ENCODE data around the gene FLNB. TPM values are rescaled to one million over a fixed set of nuclear protein-coding genes. Genes with fewer than 3 reads are reported as not detected.

The FLNB gene
- polyA plus RNA-seq, 1 donor from 2014 or later: 10.3 TPM

DNA sequence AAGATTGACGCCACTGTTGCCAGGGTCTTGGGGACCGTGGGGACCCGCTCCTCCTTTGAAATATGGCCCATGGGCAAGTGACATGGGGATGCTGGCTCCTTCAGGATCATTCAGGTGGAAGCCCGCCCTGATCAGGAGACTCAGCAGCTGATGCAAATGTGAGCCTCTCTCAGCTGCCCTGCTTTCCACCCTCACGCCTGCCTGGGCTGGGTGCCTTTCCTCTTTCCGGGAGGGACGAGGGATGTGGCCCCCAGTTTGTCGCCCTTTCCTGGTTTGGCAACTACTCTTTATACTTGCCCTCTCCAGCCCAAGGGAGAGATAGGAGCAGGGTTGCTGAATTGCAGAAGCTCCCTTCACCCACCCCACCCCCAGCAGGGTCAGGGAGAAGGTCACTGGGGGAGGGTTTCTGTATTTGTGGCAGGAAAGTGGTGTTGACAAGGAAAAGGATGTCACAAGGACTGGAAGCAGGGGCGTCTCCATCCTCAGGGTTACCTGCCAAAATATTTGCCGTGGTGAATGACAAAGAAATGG lies 180.8 kb downstream of the FLNB start:
- no peaks in the 10 kb centered on the region for H3K27me3 ChIP-seq (ENCODE audit: insufficient read depth, low read depth, low read length)
- H3F3A ChIP-seq (ENCODE audit: insufficient read depth, low read length, poor library complexity, severe bottlenecking): no peaks in the 10 kb centered on the region
- no peak overlapping the region for H3K4me2 ChIP-seq (ENCODE audit: low read length)
- H2AFZ ChIP-seq (ENCODE audit: low read depth, low read length): no peak overlapping the region
- no peaks in the 10 kb centered on the region for H3K36me3 ChIP-seq (ENCODE audit: insufficient read depth, low read length)
- H3K79me2 ChIP-seq (replicated peaks; ENCODE audit: insufficient read depth, low read length): no peaks in the 10 kb centered on the region
- H3K4me3 ChIP-seq (ENCODE audit: low read length): no peak overlapping the region
- no peak overlapping the region for H3K9ac ChIP-seq (ENCODE audit: low read length)
- no peaks in the 10 kb centered on the region for H3K9me2 ChIP-seq (ENCODE audit: insufficient read depth, low read length)
- no peaks in the 10 kb centered on the region for H4K20me1 ChIP-seq (ENCODE audit: insufficient read depth)
- no peaks in the 10 kb centered on the region for H3K9me3 ChIP-seq (ENCODE audit: low read length)
- TF ChIP-seq, protein P1, sequence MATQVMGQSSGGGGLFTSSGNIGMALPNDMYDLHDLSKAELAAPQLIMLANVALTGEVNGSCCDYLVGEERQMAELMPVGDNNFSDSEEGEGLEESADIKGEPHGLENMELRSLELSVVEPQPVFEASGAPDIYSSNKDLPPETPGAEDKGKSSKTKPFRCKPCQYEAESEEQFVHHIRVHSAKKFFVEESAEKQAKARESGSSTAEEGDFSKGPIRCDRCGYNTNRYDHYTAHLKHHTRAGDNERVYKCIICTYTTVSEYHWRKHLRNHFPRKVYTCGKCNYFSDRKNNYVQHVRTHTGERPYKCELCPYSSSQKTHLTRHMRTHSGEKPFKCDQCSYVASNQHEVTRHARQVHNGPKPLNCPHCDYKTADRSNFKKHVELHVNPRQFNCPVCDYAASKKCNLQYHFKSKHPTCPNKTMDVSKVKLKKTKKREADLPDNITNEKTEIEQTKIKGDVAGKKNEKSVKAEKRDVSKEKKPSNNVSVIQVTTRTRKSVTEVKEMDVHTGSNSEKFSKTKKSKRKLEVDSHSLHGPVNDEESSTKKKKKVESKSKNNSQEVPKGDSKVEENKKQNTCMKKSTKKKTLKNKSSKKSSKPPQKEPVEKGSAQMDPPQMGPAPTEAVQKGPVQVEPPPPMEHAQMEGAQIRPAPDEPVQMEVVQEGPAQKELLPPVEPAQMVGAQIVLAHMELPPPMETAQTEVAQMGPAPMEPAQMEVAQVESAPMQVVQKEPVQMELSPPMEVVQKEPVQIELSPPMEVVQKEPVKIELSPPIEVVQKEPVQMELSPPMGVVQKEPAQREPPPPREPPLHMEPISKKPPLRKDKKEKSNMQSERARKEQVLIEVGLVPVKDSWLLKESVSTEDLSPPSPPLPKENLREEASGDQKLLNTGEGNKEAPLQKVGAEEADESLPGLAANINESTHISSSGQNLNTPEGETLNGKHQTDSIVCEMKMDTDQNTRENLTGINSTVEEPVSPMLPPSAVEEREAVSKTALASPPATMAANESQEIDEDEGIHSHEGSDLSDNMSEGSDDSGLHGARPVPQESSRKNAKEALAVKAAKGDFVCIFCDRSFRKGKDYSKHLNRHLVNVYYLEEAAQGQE (IDR thresholded peaks at IDR 0.05; ENCODE audit: borderline replicate concordance): no peak
- TF ChIP-seq EZH2 (IDR thresholded peaks at IDR 0.05; ENCODE audit: borderline replicate concordance, insufficient read depth, low read length, poor library complexity, severe bottlenecking) (no peak), POLR2AphosphoS5 (IDR thresholded peaks at IDR 0.05) (no peak), RAD21 (conservative IDR thresholded peaks at IDR 0.05) (no peak), SMC3 (conservative IDR thresholded peaks at IDR 0.05; ENCODE audit: poor library complexity) (no peak), TAF1 (IDR thresholded peaks at IDR 0.05; ENCODE audit: low read depth) (no peak), EP300 (conservative IDR thresholded peaks at IDR 0.05; ENCODE audit: poor library complexity, severe bottlenecking) (no peak), MXI1 (conservative IDR thresholded peaks at IDR 0.05; ENCODE audit: poor library complexity, severe bottlenecking) (no peak), CTCF (IDR thresholded peaks at IDR 0.05; ENCODE audit: poor library complexity, severe bottlenecking) (no peak)
- no peak overlapping the region for H3K27ac ChIP-seq (ENCODE audit: low read length)

DNA sequence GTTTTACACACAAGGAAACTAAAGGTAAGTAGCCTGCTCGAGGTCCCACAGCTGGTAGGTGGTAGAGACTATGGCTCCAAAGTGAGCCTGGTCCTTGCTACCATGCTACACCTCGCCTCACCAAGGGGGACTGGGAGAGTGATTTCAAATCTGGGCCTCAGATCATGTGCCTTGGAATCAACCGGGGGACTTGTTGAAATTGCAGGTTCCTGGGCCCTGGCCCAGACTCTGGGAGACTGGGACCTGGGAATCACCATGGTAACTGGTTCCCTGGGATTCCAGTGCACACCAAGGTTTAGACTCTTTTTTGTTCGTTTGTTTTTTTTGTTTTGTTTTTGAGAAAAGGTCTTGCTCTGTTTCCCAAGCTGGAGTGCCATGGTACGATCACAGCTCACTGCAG lies 181.5 kb downstream of the FLNB start:
- no peaks in the 10 kb centered on the region for H3K9me3 ChIP-seq (ENCODE audit: low read length)
- H4K20me1 ChIP-seq (ENCODE audit: insufficient read depth): no peaks in the 10 kb centered on the region
- no peaks in the 10 kb centered on the region for H3K79me2 ChIP-seq (replicated peaks; ENCODE audit: insufficient read depth, low read length)
- no peak overlapping the region for H2AFZ ChIP-seq (ENCODE audit: low read depth, low read length)
- H3K36me3 ChIP-seq (ENCODE audit: insufficient read depth, low read length): no peaks in the 10 kb centered on the region
- no peaks in the 10 kb centered on the region for H3K9me2 ChIP-seq (ENCODE audit: insufficient read depth, low read length)
- H3F3A ChIP-seq (ENCODE audit: insufficient read depth, low read length, poor library complexity, severe bottlenecking): no peaks in the 10 kb centered on the region
- no peak overlapping the region for H3K27ac ChIP-seq (ENCODE audit: low read length)
- TF ChIP-seq EP300 (conservative IDR thresholded peaks at IDR 0.05; ENCODE audit: poor library complexity, severe bottlenecking) (no peak), POLR2AphosphoS5 (IDR thresholded peaks at IDR 0.05) (no peak), CTCF (IDR thresholded peaks at IDR 0.05; ENCODE audit: poor library complexity, severe bottlenecking) (no peak), TAF1 (IDR thresholded peaks at IDR 0.05; ENCODE audit: low read depth) (no peak), MXI1 (conservative IDR thresholded peaks at IDR 0.05; ENCODE audit: poor library complexity, severe bottlenecking) (no peak), SMC3 (conservative IDR thresholded peaks at IDR 0.05; ENCODE audit: poor library complexity) (no peak), EZH2 (IDR thresholded peaks at IDR 0.05; ENCODE audit: borderline replicate concordance, insufficient read depth, low read length, poor library complexity, severe bottlenecking) (no peak), RAD21 (conservative IDR thresholded peaks at IDR 0.05) (no peak)
- TF ChIP-seq, protein P1 (IDR thresholded peaks at IDR 0.05; ENCODE audit: borderline replicate concordance): no peak
- no peak overlapping the region for H3K9ac ChIP-seq (ENCODE audit: low read length)
- no peak overlapping the region for H3K4me3 ChIP-seq (ENCODE audit: low read length)
- H3K27me3 ChIP-seq (ENCODE audit: insufficient read depth, low read depth, low read length): no peaks in the 10 kb centered on the region
- H3K4me2 ChIP-seq (ENCODE audit: low read length): no peak overlapping the region
